ENCODE results near the gene PPP1R13L.
A peak's percentile ranks its signal among the peaks of the same experiment; 100 is the strongest.
"Not testable (repeated sequence)": the region's sequence is repeated elsewhere in the genome, so short reads cannot be mapped to it uniquely, and the experiment has no call there.

The PPP1R13L gene

GRCh38 chr19:45431008-45431407 lies 26.1 kb upstream of the PPP1R13L start:
- not testable (repeated sequence) for DNase-seq

- DNase-seq, result not testable (repeated sequence)
These were observed 25.0 kb upstream of the PPP1R13L start for GRCh38 chr19:45429896-45430295.

GRCh38 chr19:45428384-45429231 lies 23.7 kb upstream of the PPP1R13L start:
- no peak for DNase-seq

GRCh38 chr19:45424191-45425058 lies 19.6 kb upstream of the PPP1R13L start:
- DNase-seq, result no peak

GRCh38 chr19:45423589-45424190 lies 18.8 kb upstream of the PPP1R13L start, which contains the start of gene ERCC1:
TSS of gene ERCC1 (minus strand) at chr19:45423917. CDS start at chr19:45423374, 543 bp downstream.
- DNase-seq, result peak; percentile 91

- DNase-seq, result no peak
These were observed 18.2 kb upstream of the PPP1R13L start for GRCh38 chr19:45423033-45423588.

- no peak for DNase-seq
These were observed 17.2 kb upstream of the PPP1R13L start for GRCh38 chr19:45421947-45422498.

- no peak for DNase-seq
These were observed 16.0 kb upstream of the PPP1R13L start for GRCh38 chr19:45420871-45421270.

- no peak for DNase-seq
These were observed 15.5 kb upstream of the PPP1R13L start for GRCh38 chr19:45420356-45420755.

- no peak for DNase-seq
These were observed 15.0 kb upstream of the PPP1R13L start for GRCh38 chr19:45419895-45420294.

GRCh38 chr19:45419396-45419795 lies 14.5 kb upstream of the PPP1R13L start:
- DNase-seq, result no peak

GRCh38 chr19:45418802-45419201 lies 13.9 kb upstream of the PPP1R13L start:
- DNase-seq, result no peak

- no peak for DNase-seq
These were observed 12.3 kb upstream of the PPP1R13L start for GRCh38 chr19:45417151-45417550.

- DNase-seq, result no peak
These were observed 9.6 kb upstream of the PPP1R13L start for GRCh38 chr19:45414468-45414867.

GRCh38 chr19:45413497-45413896 lies 8.6 kb upstream of the PPP1R13L start:
- no peak for DNase-seq

- not testable (repeated sequence) for DNase-seq
These were observed 5.5 kb upstream of the PPP1R13L start for GRCh38 chr19:45410330-45410729.

- DNase-seq, result no peak
These were observed 4.7 kb upstream of the PPP1R13L start for GRCh38 chr19:45409557-45409920.

- DNase-seq, result no peak
These were observed 4.1 kb upstream of the PPP1R13L start for GRCh38 chr19:45408830-45409556.

- DNase-seq, result no peak
These were observed 3.3 kb upstream of the PPP1R13L start for GRCh38 chr19:45408121-45408520.

- DNase-seq, result not testable (repeated sequence)
These were observed 2.7 kb upstream of the PPP1R13L start for GRCh38 chr19:45407585-45407984.

GRCh38 chr19:45407091-45407375 lies 2.2 kb upstream of the PPP1R13L start:
- no peak for DNase-seq

Data from NCI-H2029 treated with DMSO at 0.1 percent for 48 hours (cell line).